GM13976 (cell line): ENCODE data around the gene PTPRO.

Experiments
- DNase-seq: peaks from one replicate; pipeline ENCODE4 v3.0.0; 2012; ENCODE audit warnings: low spot score
- in situ Hi-C: fragments of 300-500 bp; cut with MboI; formaldehyde crosslinking; loops from one replicate; pipeline ENCODE4 v1.12.0; 2022; ENCODE audit warnings: low sequenced_read_pairs, mixed read lengths, inconsistent platforms; ENCODE audit not compliant: unreplicated experiment
- TF ChIP-seq, protein P1 (sequence below): IDR thresholded peaks from 2 replicates; pipeline ENCODE4 v1.5.1; 2012; ENCODE audit warnings: borderline replicate concordance, mild to moderate bottlenecking; ENCODE audit not compliant: insufficient read depth; ENCODE audit errors: extremely low read depth, missing control alignments, control extremely low read depth

Gene PTPRO

GRCh38 chr12:15364221-15365160 is 42.2 kb downstream of the PTPRO start:
- in situ Hi-C loops, result no loop called here
- DNase-seq, result no peak
- TF ChIP-seq, protein P1, sequence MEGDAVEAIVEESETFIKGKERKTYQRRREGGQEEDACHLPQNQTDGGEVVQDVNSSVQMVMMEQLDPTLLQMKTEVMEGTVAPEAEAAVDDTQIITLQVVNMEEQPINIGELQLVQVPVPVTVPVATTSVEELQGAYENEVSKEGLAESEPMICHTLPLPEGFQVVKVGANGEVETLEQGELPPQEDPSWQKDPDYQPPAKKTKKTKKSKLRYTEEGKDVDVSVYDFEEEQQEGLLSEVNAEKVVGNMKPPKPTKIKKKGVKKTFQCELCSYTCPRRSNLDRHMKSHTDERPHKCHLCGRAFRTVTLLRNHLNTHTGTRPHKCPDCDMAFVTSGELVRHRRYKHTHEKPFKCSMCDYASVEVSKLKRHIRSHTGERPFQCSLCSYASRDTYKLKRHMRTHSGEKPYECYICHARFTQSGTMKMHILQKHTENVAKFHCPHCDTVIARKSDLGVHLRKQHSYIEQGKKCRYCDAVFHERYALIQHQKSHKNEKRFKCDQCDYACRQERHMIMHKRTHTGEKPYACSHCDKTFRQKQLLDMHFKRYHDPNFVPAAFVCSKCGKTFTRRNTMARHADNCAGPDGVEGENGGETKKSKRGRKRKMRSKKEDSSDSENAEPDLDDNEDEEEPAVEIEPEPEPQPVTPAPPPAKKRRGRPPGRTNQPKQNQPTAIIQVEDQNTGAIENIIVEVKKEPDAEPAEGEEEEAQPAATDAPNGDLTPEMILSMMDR, result no peak

- in situ Hi-C loops, result no loop called here
- DNase-seq, result no peak
- TF ChIP-seq, protein P1, result no peak
Measured at GRCh38 chr12:15368812-15369211, 46.5 kb downstream of the PTPRO start.

DNA sequence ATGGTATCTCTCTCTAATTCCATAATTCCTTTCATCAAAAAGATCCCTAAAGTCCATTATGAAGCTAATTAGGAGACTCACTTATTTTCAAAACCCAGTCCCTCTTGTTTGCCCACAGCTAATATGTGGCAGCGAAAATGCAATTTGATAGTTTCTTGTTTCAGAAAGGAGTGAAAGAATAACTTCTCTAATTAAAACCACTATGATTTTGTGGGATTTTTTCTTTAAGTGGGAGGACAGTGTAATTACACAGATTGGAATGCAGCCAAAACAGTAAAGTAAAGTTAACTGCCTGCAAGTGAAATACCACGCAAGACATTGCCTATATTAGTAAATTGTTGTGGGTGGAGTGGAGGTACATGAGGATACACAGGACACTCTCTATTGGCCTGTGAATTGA is 50.0 kb downstream of the PTPRO start:
- in situ Hi-C loops, result no loop called here
- TF ChIP-seq, protein P1, result no peak
- no peak for DNase-seq

DNA sequence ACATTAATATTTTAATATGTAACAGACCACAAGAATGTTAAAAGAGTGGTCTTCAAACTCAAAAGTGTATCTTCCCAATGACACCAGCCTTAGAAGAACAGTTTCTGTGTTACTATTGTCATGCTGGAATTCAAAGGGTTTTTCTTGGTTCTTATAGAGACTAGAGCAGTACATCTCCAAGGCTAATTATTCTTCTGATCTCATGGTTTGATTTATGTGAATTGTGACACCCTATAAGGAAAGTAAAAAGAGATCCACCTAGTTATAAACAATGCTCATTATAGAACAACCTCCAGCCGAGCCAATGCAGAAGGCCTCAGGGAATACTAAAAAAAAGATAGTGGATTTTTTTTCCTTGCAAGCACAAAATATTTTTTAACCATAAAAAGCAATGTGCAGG is 65.5 kb downstream of the PTPRO start:
- TF ChIP-seq, protein P1, result no peak
- DNase-seq, result no peak
- in situ Hi-C loops, result no loop called here

DNA sequence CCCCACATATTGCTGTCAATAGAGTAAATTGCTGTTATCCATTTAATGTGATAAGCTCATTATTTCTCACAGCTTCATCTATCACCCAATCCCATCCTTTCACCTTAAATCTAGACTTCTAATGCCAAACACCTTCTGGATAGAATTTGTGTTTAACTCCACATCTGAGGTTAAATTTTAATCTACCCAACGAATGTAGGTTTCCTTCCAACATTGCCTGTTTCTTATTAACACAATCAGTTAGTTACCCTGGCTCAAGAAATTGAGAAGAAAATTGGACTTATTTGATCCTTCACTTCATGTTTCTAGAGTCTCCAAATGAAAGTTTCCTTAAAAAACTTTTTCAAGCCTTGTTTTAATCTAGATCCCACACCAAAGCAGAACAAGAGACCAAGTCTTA is 67.3 kb downstream of the PTPRO start:
- TF ChIP-seq, protein P1, result no peak
- no peak for DNase-seq
- in situ Hi-C loops, result no loop called here

DNA sequence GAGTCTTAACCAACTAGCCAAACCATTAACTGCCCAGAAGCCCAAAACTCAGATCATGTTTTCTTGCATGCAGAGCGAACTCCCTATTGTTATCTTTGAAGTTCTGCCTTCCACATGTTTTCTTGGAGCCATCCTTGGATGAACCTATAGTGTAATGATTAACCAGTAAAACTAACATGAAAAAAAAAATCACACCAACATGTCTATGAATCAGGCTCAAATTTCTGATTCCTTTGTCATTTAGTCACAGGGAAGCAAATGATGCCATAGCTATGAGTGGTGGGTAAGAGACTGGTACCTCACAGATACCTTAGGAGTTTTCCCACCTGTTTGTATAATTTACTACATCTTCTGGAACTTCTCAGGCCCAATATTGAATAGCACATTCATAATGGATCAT is 70.7 kb downstream of the PTPRO start:
- no peak for DNase-seq
- in situ Hi-C loops, result no loop called here
- TF ChIP-seq, protein P1, result no peak
